ENCODE data around the gene GTF3C1. TPM values are rescaled to one million over a fixed set of nuclear protein-coding genes. Genes with fewer than 3 reads are reported as not detected.
A peak's percentile ranks its signal among the peaks of the same experiment; 100 is the strongest.

The GTF3C1 gene
- total RNA-seq, 4 donors from 2014 or later: 58.5 to 120 (median 112) TPM

- WGBS, 2 donors: 93 to 95% methylated on average over 5 of the region's 5 CpGs
- intact Hi-C loops (cut with DNase I): no loop called here
- Histone ChIP-seq H3K4me1 (peaks cover 10 to 15% of the 10 kb centered on the region in 2 donors), H3K36me3 (no peaks in the 10 kb centered on the region), H3K4me3 (replicated peaks in 1 of 3) (no peak overlapping the region), H3K27ac (no peak overlapping the region), H3K27me3 (no peaks in the 10 kb centered on the region), H3K9me3 (no peaks in the 10 kb centered on the region)
- TF ChIP-seq POLR2A (IDR thresholded peaks at IDR 0.05) (no peak), CTCF (IDR thresholded peaks at IDR 0.05) (no peak)
- DNase-seq: no peak
Measured at GRCh38 chr16:27564224-27564623, 14.5 kb upstream of the GTF3C1 start.

GRCh38 chr16:27561216-27561615 is 11.5 kb upstream of the GTF3C1 start:
- TF ChIP-seq CTCF (IDR thresholded peaks at IDR 0.05) (no peak), POLR2A (IDR thresholded peaks at IDR 0.05) (no peak)
- 86 to 93% methylated on average over 8 of the region's 8 CpGs for WGBS, 2 donors
- Histone ChIP-seq H3K27ac (peak overlapping the region in 2 of 3 donors; percentile 27 to 40), H3K4me3 (replicated peaks in 1 of 3) (no peak overlapping the region), H3K4me1 (peaks cover 10 to 12% of the 10 kb centered on the region in 2 donors), H3K36me3 (no peaks in the 10 kb centered on the region), H3K27me3 (no peaks in the 10 kb centered on the region), H3K9me3 (no peaks in the 10 kb centered on the region)
- DNase-seq: no peak
- intact Hi-C loops (cut with DNase I): no loop called here

GRCh38 chr16:27558932-27559331 is 9.2 kb upstream of the GTF3C1 start:
- intact Hi-C loops (cut with DNase I): no loop called here
- H3K27ac ChIP-seq: no peak overlapping the region
- H3K36me3 ChIP-seq: no peaks in the 10 kb centered on the region
- H3K4me1 ChIP-seq: peaks cover 8 to 10% of the 10 kb centered on the region in 2 donors
- 100% methylated on average over 1 of the region's 1 CpG for WGBS, 2 donors
- no peak for DNase-seq
- no peaks in the 10 kb centered on the region for H3K27me3 ChIP-seq
- no peak overlapping the region for H3K4me3 ChIP-seq (replicated peaks in 1 of 3)
- H3K9me3 ChIP-seq: no peaks in the 10 kb centered on the region
- no peak for TF ChIP-seq CTCF (IDR thresholded peaks at IDR 0.05)
- TF ChIP-seq POLR2A (IDR thresholded peaks at IDR 0.05): no peak

- Histone ChIP-seq H3K27ac (no peak overlapping the region), H3K9me3 (no peaks in the 10 kb centered on the region), H3K4me3 (replicated peaks in 1 of 3) (no peak overlapping the region), H3K4me1 (peaks cover 8 to 10% of the 10 kb centered on the region in 2 donors), H3K27me3 (no peaks in the 10 kb centered on the region), H3K36me3 (no peaks in the 10 kb centered on the region)
- TF ChIP-seq CTCF (IDR thresholded peaks at IDR 0.05): no peak
- TF ChIP-seq POLR2A (IDR thresholded peaks at IDR 0.05): no peak
- intact Hi-C loops (cut with DNase I): no loop called here
- WGBS, 2 donors: 92 to 93% methylated on average over 3 of the region's 3 CpGs
- no peak for DNase-seq
Measured at GRCh38 chr16:27558434-27558833, 8.7 kb upstream of the GTF3C1 start.

GRCh38 chr16:27556471-27556870 is 6.8 kb upstream of the GTF3C1 start:
- intact Hi-C loops (cut with DNase I): no loop called here
- TF ChIP-seq CTCF (IDR thresholded peaks at IDR 0.05) (no peak), POLR2A (IDR thresholded peaks at IDR 0.05) (no peak)
- no peak overlapping the region for H3K4me3 ChIP-seq (replicated peaks in 1 of 3)
- H3K27ac ChIP-seq: no peak overlapping the region
- 96 to 97% methylated on average over 1 of the region's 1 CpG for WGBS, 2 donors
- DNase-seq: no peak
- no peaks in the 10 kb centered on the region for H3K36me3 ChIP-seq
- peaks cover 6 to 8% of the 10 kb centered on the region in 2 donors for H3K4me1 ChIP-seq
- H3K27me3 ChIP-seq: no peaks in the 10 kb centered on the region
- H3K9me3 ChIP-seq: no peaks in the 10 kb centered on the region

Measured in thyroid gland (tissue), 4 donors.